Testis (tissue), 2 donors: ENCODE results near the gene RRAGA.

Experiments
- POLR2A ChIP-seq: fragments of 450-650 bp; IDR thresholded peaks from one replicate; pipeline ENCODE4 v1.6.1; 2017; ENCODE audit warnings: antibody characterized with exemption, mild to moderate bottlenecking, moderate library complexity
- TF ChIP-seq, protein P1 (sequence below), 3 experiments: fragments of 450-650 bp in 2 of 3; fragments of 200-600 bp in 1 of 3; sonication (generic) in 1 of 3; IDR thresholded peaks; one replicate each; pipeline ENCODE4 v1.5.1; 2016 to 2019; ENCODE audit warnings: antibody characterized with exemption in 3 of 3, mild to moderate bottlenecking in 2 of 3, moderate library complexity in 1 of 3

DNA sequence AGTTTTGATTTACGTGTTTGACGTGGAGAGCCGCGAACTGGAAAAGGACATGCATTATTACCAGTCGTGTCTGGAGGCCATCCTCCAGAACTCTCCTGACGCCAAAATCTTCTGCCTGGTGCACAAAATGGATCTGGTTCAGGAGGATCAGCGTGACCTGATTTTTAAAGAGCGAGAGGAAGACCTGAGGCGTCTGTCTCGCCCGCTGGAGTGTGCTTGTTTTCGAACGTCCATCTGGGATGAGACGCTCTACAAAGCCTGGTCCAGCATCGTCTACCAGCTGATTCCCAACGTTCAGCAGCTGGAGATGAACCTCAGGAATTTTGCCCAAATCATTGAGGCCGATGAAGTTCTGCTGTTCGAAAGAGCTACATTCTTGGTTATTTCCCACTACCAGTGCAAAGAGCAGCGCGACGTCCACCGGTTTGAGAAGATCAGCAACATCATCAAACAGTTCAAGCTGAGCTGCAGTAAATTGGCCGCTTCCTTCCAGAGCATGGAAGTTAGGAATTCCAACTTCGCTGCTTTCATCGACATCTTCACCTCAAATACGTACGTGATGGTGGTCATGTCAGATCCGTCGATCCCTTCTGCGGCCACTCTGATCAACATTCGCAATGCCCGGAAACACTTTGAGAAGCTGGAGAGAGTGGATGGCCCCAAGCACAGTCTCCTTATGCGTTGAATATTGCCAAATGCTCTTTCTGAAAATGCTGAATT, 850 bp downstream of the RRAGA start:
- TF ChIP-seq, protein P1, sequence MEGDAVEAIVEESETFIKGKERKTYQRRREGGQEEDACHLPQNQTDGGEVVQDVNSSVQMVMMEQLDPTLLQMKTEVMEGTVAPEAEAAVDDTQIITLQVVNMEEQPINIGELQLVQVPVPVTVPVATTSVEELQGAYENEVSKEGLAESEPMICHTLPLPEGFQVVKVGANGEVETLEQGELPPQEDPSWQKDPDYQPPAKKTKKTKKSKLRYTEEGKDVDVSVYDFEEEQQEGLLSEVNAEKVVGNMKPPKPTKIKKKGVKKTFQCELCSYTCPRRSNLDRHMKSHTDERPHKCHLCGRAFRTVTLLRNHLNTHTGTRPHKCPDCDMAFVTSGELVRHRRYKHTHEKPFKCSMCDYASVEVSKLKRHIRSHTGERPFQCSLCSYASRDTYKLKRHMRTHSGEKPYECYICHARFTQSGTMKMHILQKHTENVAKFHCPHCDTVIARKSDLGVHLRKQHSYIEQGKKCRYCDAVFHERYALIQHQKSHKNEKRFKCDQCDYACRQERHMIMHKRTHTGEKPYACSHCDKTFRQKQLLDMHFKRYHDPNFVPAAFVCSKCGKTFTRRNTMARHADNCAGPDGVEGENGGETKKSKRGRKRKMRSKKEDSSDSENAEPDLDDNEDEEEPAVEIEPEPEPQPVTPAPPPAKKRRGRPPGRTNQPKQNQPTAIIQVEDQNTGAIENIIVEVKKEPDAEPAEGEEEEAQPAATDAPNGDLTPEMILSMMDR (IDR thresholded peaks at IDR 0.05): no peak
- TF ChIP-seq POLR2A: no peak
